ENCODE results near the gene AIP.

The AIP gene

DNA sequence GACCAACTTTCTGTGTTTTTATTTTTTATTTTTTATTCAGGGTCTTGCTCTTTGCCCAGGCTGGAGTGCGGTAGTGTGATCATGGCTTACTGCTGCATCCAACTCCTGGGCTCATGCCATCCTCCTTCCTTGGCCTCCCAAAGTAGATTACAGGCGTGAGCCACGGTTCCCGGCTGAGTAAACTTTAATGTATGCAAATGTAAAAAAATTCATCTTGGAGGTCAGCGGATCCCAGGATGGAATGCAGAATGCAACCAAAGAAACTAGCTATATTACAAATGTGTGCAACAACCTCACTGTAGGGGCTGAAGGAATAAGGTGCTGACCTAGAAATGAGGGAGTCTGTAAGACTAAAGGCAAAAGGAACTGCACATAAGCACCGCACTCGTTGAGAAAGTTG lies 31.3 kb downstream of the AIP start:
- no peak for DNase-seq (ENCODE audit: low read depth in 1 of 2, low spot score in 1 of 2)
- in situ Hi-C loops (cut with HindIII; ENCODE audit: low pct_unique_long_range_greater_than_20kb, low sequenced_read_pairs) = no loop called here
- TF ChIP-seq JUND (IDR thresholded peaks at IDR 0.05; ENCODE audit: low read depth) = no peak

DNA sequence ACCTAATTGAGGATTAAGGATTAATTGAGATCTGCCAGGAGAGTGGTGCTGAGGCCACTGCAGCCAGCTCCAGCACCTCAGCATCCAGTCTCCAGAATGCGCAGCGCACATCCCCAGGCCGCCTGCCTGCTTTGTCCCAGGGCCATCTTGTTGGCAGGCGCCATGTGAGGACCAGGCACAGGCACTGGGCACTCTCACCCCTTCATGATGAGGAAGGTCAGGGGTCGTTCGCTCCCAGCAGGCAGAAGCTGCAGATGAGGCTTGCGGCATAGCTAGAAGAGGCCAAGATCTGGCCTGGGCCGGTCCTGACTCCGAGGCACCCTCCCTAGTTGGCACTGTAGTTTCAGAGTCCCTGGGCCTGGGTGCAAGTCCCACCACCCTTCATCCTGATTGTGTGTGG lies 34.0 kb downstream of the AIP start:
- DNase-seq (ENCODE audit: low read depth in 1 of 2, low spot score in 1 of 2) = no peak
- in situ Hi-C loops (cut with HindIII; ENCODE audit: low pct_unique_long_range_greater_than_20kb, low sequenced_read_pairs) = no loop called here
- no peak for TF ChIP-seq JUND (IDR thresholded peaks at IDR 0.05; ENCODE audit: low read depth)

GRCh38 chr11:67517784-67518552 lies 35.1 kb downstream of the AIP start:
- no peak for DNase-seq (ENCODE audit: low read depth in 1 of 2, low spot score in 1 of 2)
- in situ Hi-C loops (cut with HindIII; ENCODE audit: low pct_unique_long_range_greater_than_20kb, low sequenced_read_pairs) = no loop called here
- TF ChIP-seq JUND (IDR thresholded peaks at IDR 0.05; ENCODE audit: low read depth) = no peak

DNA sequence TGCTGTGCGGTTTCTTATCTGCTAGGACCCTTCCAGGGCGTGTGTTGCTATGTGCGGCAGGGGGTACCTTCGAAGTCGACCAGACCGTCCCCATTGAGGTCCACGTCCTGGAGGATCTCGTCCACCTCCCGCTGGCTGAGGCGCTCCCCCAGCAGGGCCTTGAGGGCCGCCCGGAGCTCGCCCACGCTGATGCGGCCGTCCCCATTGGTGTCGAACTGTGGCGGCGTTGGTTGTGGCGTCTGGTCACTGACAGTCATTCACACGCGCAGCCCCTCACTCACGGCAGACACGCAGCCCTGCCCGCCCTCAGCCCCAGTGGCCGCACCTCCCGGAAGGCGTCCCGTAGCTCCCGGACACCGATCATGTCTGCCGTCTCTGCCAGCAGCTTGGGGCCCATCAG lies 36.9 kb downstream of the AIP start:
- TF ChIP-seq JUND (IDR thresholded peaks at IDR 0.05; ENCODE audit: low read depth) = no peak
- DNase-seq (ENCODE audit: low read depth in 1 of 2, low spot score in 1 of 2) = no peak
- in situ Hi-C loops (cut with HindIII; ENCODE audit: low pct_unique_long_range_greater_than_20kb, low sequenced_read_pairs) = no loop called here

- TF ChIP-seq JUND (IDR thresholded peaks at IDR 0.05; ENCODE audit: low read depth) = no peak
- in situ Hi-C loops (cut with HindIII; ENCODE audit: low pct_unique_long_range_greater_than_20kb, low sequenced_read_pairs) = no loop called here
- peak in 1 of 2 experiments; percentile 43 for DNase-seq (ENCODE audit: low read depth in 1 of 2, low spot score in 1 of 2)
These were observed 38.3 kb downstream of the AIP start for GRCh38 chr11:67520856-67521824.

DNA sequence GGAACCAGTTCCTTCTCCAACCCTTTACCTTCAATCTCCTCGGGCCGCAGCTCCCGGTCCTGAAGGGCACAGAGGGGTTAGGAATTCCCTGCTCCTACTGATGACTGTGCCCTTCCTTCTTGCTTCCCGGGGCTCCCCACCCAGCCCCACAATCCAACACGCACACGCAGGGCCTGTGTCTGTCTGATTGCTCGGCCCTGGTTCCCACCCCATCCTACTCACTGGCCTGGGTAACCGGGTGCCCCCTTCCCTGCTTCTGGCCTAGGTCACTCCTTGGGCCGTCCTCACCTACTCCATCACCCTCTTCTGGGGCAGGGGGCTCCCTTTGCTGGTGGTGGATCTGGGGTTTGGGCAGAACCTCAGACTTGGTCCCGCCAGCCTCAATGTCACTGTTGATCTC lies 39.1 kb downstream of the AIP start:
- in situ Hi-C loops (cut with HindIII; ENCODE audit: low pct_unique_long_range_greater_than_20kb, low sequenced_read_pairs) = no loop called here
- DNase-seq (ENCODE audit: low read depth in 1 of 2, low spot score in 1 of 2) = no peak
- TF ChIP-seq JUND (IDR thresholded peaks at IDR 0.05; ENCODE audit: low read depth) = no peak

- no peak for TF ChIP-seq JUND (IDR thresholded peaks at IDR 0.05; ENCODE audit: low read depth)
- no peak for DNase-seq (ENCODE audit: low read depth in 1 of 2, low spot score in 1 of 2)
- in situ Hi-C loops (cut with HindIII; ENCODE audit: low pct_unique_long_range_greater_than_20kb, low sequenced_read_pairs) = no loop called here
These were observed 39.5 kb downstream of the AIP start for GRCh38 chr11:67522338-67522737.

DNA sequence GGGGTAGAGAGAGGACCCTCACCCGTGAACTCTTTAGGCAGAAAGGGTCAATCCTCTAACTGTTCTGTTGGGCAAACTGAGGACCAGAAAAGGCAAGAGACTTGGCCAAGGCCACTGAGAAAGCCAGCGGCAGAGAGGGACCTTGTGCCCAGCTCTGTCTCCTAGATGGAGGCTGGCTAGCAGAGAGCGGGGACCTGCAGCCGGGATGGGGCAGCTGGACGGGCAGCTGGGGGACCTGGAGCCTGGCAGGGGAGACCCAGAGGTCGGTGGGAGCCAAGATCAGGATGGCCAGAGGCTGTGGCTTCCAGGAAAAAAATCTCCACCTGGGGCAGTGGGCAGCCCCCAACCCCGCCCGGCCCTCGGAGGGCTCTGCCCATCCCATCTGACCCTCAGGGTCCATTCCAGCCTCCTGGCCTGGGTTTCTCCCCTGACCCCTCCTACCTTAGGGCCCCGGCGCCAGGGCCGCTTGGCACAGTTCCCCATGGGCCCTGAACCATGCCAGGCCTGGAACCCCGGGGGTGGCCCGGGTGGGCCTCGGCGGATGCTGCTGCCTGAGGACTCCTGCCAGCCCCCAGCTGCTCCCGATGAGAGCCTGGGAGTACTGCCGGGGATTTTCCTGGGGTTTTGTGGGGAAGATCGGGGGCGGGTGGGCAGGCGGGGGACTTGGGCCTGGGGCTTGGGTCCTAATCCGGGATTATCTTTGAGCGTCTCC lies 40.2 kb downstream of the AIP start, which contains the start of gene CABP2:
Gene CABP2 (minus strand): TSS at position 603 of the 712 bp plus-strand sequence. CDS start 120 bp downstream, at position 483.
- no peak for DNase-seq (ENCODE audit: low read depth in 1 of 2, low spot score in 1 of 2)
- no peak for TF ChIP-seq JUND (IDR thresholded peaks at IDR 0.05; ENCODE audit: low read depth)
- in situ Hi-C loops (cut with HindIII; ENCODE audit: low pct_unique_long_range_greater_than_20kb, low sequenced_read_pairs) = no loop called here

DNA sequence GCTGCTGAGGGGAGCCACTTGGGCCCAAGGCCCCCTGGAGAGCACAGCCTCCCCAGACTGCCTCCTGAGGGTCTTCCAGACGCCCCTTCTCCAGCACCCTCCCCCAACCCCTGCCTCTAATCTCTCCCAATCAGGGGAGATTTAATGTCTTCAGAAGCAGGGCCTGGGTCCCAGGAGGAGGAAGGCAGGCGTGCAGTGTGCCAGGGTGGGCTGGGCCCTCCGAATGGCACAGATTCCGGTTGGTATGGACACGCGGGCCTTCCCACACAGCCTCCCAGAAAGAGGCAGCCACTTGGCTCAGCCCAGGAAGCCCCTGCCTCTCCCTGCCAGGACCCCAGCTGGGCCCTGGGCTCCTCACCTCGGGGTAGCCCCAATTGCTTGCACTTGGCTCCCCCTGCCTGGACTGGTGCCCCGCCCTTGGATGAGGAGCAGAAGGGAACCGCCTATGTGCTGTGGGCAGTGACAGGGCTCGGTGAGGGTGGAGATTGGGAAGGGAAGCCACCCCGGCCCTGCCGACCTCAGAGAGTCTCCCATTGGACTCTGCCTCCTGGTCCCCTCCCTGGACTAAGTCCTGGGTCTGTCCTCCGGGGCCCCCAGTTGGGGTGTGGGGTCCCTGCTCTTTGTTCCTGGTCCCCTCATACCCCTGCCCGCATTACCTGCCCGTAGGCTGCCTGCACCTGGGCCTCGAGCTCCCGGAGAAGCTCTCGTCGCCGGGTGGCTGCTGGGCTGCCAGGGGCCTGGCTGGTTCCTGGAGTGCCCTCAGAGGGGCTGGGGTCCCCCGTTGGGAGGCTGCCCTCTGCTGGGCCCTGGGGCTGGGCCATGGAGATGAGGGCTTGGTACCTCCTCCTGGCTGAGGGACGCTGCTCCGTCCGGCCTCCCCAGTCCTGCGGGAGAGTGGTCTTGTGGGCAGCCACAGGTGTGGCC lies 41.0 kb downstream of the AIP start:
- DNase-seq (ENCODE audit: low read depth in 1 of 2, low spot score in 1 of 2) = no peak
- no peak for TF ChIP-seq JUND (IDR thresholded peaks at IDR 0.05; ENCODE audit: low read depth)
- in situ Hi-C loops (cut with HindIII; ENCODE audit: low pct_unique_long_range_greater_than_20kb, low sequenced_read_pairs) = no loop called here

DNA sequence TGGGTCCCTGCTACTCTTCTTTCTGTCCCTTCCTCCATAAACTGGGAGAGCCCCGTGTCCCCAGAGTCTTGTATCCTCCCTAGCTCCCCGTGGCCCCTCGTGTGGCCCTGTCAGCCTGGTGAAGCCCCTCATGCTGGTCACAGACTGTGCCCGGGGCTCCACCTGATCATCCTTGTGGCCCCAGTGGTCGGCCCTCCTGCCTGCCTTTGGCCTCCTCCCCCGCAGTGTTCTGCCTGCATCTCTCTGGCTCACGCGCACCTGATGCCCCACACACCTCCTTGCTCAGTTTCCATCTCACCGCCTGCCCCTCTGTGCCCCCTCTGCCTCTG lies 41.6 kb downstream of the AIP start:
- no peak for TF ChIP-seq JUND (IDR thresholded peaks at IDR 0.05; ENCODE audit: low read depth)
- no peak for DNase-seq (ENCODE audit: low read depth in 1 of 2, low spot score in 1 of 2)
- in situ Hi-C loops (cut with HindIII; ENCODE audit: low pct_unique_long_range_greater_than_20kb, low sequenced_read_pairs) = no loop called here

GRCh38 chr11:67525275-67525976 lies 42.6 kb downstream of the AIP start:
- no peak for TF ChIP-seq JUND (IDR thresholded peaks at IDR 0.05; ENCODE audit: low read depth)
- in situ Hi-C loops (cut with HindIII; ENCODE audit: low pct_unique_long_range_greater_than_20kb, low sequenced_read_pairs) = no loop called here
- DNase-seq (ENCODE audit: low read depth in 1 of 2, low spot score in 1 of 2) = no peak
